ENCODE results near the gene SERPINA12. TPM values are rescaled to one million over a fixed set of nuclear protein-coding genes. Genes with fewer than 3 reads are reported as not detected.
A peak's percentile ranks its signal among the peaks of the same experiment; 100 is the strongest.

SERPINA12 gene
- total and polyA plus RNA-seq, 10 of the 15 experiments (the other 5 are each of a cell fraction or from before 2014, with no cell fraction given), result not detected

- TF ChIP-seq, protein P1, sequence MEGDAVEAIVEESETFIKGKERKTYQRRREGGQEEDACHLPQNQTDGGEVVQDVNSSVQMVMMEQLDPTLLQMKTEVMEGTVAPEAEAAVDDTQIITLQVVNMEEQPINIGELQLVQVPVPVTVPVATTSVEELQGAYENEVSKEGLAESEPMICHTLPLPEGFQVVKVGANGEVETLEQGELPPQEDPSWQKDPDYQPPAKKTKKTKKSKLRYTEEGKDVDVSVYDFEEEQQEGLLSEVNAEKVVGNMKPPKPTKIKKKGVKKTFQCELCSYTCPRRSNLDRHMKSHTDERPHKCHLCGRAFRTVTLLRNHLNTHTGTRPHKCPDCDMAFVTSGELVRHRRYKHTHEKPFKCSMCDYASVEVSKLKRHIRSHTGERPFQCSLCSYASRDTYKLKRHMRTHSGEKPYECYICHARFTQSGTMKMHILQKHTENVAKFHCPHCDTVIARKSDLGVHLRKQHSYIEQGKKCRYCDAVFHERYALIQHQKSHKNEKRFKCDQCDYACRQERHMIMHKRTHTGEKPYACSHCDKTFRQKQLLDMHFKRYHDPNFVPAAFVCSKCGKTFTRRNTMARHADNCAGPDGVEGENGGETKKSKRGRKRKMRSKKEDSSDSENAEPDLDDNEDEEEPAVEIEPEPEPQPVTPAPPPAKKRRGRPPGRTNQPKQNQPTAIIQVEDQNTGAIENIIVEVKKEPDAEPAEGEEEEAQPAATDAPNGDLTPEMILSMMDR (IDR thresholded peaks at IDR 0.05 in 2 of 3, conservative IDR thresholded peaks at IDR 0.05 in 1 of 3; ENCODE audit: control insufficient read depth in 2 of 3, extremely low read depth in 1 of 3, insufficient read depth in 1 of 3, low read depth in 3 of 3, low read length in 3 of 3), result peak; percentile 98 to 99 (median 99); a peak in 5 of 6 replicates
- no peak for TF ChIP-seq TCF12 (IDR thresholded peaks at IDR 0.05; ENCODE audit: low read depth, low read length)
- TF ChIP-seq MTA3 (IDR thresholded peaks at IDR 0.05; ENCODE audit: borderline replicate concordance, low read length), result no peak
- TF ChIP-seq IKZF1 (conservative IDR thresholded peaks at IDR 0.05), result 0 out of 2 replicates have a peak, but pooled peaks have one; percentile 23
- TF ChIP-seq SUPT20H (IDR thresholded peaks at IDR 0.05; ENCODE audit: borderline replicate concordance, control insufficient read depth, low read depth, low read length), result no peak
- TF ChIP-seq STAT1 (conservative IDR thresholded peaks at IDR 0.05), result no peak
- peak; percentile 80 for TF ChIP-seq RAD21 (IDR thresholded peaks at IDR 0.05; ENCODE audit: insufficient read depth, low read depth, low read length)
- no peak for TF ChIP-seq SUZ12 (IDR thresholded peaks at IDR 0.05; ENCODE audit: unreplicated experiment)
- no peak for TF ChIP-seq NRF1 (conservative IDR thresholded peaks at IDR 0.05; ENCODE audit: low read depth, low read length)
- TF ChIP-seq MXI1 (IDR thresholded peaks at IDR 0.05; ENCODE audit: low read depth, low read length), result no peak
- no peak for TF ChIP-seq RFX5 (IDR thresholded peaks at IDR 0.05; ENCODE audit: low read depth, low read length)
Measured at GRCh38 chr14:94485944-94486841, 23.1 kb downstream of the SERPINA12 start (continued).

Measured in GM12878 (cell line).